IMR-90 (cell line): Measurements from ENCODE around the gene CC2D2A. TPM values are rescaled to one million over a fixed set of nuclear protein-coding genes. Genes with fewer than 3 reads are reported as not detected.

Source experiments
- ATAC-seq: fragments of 200-7000 bp; cut with Tn5 transposase; 2 replicates; pipeline ENCODE4 v1.9.1; 2020; ENCODE audit warnings: low read depth, mild to moderate bottlenecking, moderate library complexity
- BruUV-seq: library from RNA; stranded (reverse); fragments of 400-500 nt; replicated peaks from 2 replicates; lab custom pipeline; 2021; lab: Mats Ljungman, UMichigan
- CTCF ChIA-PET: fragments of 300-600 bp; formaldehyde crosslinking; extraction: SDS; loops from one replicate; lab custom pipeline; 2021; ENCODE audit warnings: antibody characterized with exemption; lab: Yijun Ruan, JAX
- POLR2A ChIA-PET: fragments of 300-600 bp; sonication (Branson Sonifier 250); formaldehyde crosslinking; loops from one replicate; lab custom pipeline; 2022; ENCODE audit warnings: antibody characterized with exemption; ENCODE audit not compliant: unreplicated experiment; lab: Charles Lee
- DNase-seq: peaks from one replicate; pipeline ENCODE4 v3.0.0; 2013
- H2AFZ ChIP-seq: replicated peaks from 2 replicates; pipeline ENCODE3; 2013; ENCODE audit warnings: low read length, mild to moderate bottlenecking; ENCODE audit not compliant: poor library complexity
- H2AK5ac ChIP-seq: 2 replicates; pipeline ENCODE4 v1.6.1; 2013; ENCODE audit warnings: low read depth, low read length, inconsistent platforms
- H2AK9ac ChIP-seq: replicated peaks from 2 replicates; pipeline ENCODE3; 2013; ENCODE audit warnings: mild to moderate bottlenecking, low read depth, low read length, moderate library complexity; ENCODE audit not compliant: poor library complexity
- H2BK120ac ChIP-seq: 2 replicates; pipeline ENCODE4 v1.6.1; 2013; ENCODE audit warnings: low read depth, low read length, inconsistent platforms
- H2BK15ac ChIP-seq: 3 replicates; pipeline ENCODE4 v1.6.1; 2013; ENCODE audit warnings: low read depth, low read length, inconsistent platforms
- H2BK20ac ChIP-seq: 2 replicates; pipeline ENCODE4 v1.6.1; 2013; ENCODE audit warnings: low read depth, mild to moderate bottlenecking, inconsistent platforms, low read length, moderate library complexity
- H2BK5ac ChIP-seq: 2 replicates; pipeline ENCODE4 v1.6.1; 2013; ENCODE audit warnings: mild to moderate bottlenecking, low read depth, low read length, inconsistent platforms; ENCODE audit not compliant: poor library complexity, severe bottlenecking
- H3K14ac ChIP-seq: replicated peaks from 2 replicates; pipeline ENCODE4 v1.6.1; 2013; ENCODE audit warnings: low read depth, low read length, inconsistent platforms
- H3K18ac ChIP-seq: 2 replicates; pipeline ENCODE4 v1.6.1; 2013; ENCODE audit warnings: low read depth, low read length, control low read depth
- H3K23ac ChIP-seq: 2 replicates; pipeline ENCODE4 v1.6.1; 2013; ENCODE audit warnings: low read depth, low read length, inconsistent platforms
- H3K27ac ChIP-seq: 2 replicates; pipeline ENCODE4 v1.5.1; 2013; ENCODE audit warnings: mild to moderate bottlenecking, control low read depth, low read length; ENCODE audit not compliant: insufficient read depth
- H3K27me3 ChIP-seq: 2 replicates; pipeline ENCODE4 v1.6.1; 2013; ENCODE audit warnings: low read length; ENCODE audit not compliant: control insufficient read depth, insufficient read depth
- H3K36me3 ChIP-seq: 2 replicates; pipeline ENCODE4 v1.6.1; 2013; ENCODE audit warnings: low read length, mixed read lengths; ENCODE audit not compliant: control insufficient read depth, insufficient read depth
- H3K4ac ChIP-seq: 2 replicates; pipeline ENCODE4 v1.6.1; 2013; ENCODE audit warnings: low read depth, low read length, inconsistent platforms
- H3K4me1 ChIP-seq: 2 replicates; pipeline ENCODE4 v1.6.1; 2013; ENCODE audit warnings: low read length, mixed read lengths; ENCODE audit not compliant: control insufficient read depth, insufficient read depth
- H3K4me2 ChIP-seq: 2 replicates; pipeline ENCODE4 v1.6.1; 2013; ENCODE audit warnings: low read depth, mild to moderate bottlenecking, control low read depth, low read length, moderate library complexity
- H3K4me3 ChIP-seq: 2 replicates; pipeline ENCODE4 v1.5.1; 2013; ENCODE audit warnings: low read depth, mild to moderate bottlenecking, control low read depth, low read length, moderate library complexity; ENCODE audit not compliant: insufficient read depth
- H3K56ac ChIP-seq: 2 replicates; pipeline ENCODE4 v1.6.1; 2013; ENCODE audit warnings: low read length, inconsistent platforms; ENCODE audit not compliant: insufficient read depth; ENCODE audit errors: extremely low read depth
- H3K79me1 ChIP-seq, 2 experiments: 2 replicates each; pipeline ENCODE4 v1.6.1; 2013; ENCODE audit warnings: low read length in 2 of 2, inconsistent platforms in 1 of 2, low read depth in 1 of 2
- H3K9ac ChIP-seq: 2 replicates; pipeline ENCODE4 v1.6.1; 2013; ENCODE audit warnings: low read depth, low read length, control low read depth
- H3K9me1 ChIP-seq: 2 replicates; pipeline ENCODE4 v1.6.1; 2013; ENCODE audit warnings: low read length, inconsistent platforms; ENCODE audit not compliant: insufficient read depth
- H3K9me3 ChIP-seq: 2 replicates; pipeline ENCODE4 v1.6.1; 2013; ENCODE audit warnings: low read length; ENCODE audit not compliant: control insufficient read depth, insufficient read depth
- H4K20me1 ChIP-seq: 2 replicates; pipeline ENCODE4 v1.6.1; 2013; ENCODE audit warnings: low read length, inconsistent platforms; ENCODE audit not compliant: insufficient read depth
- H4K5ac ChIP-seq: 2 replicates; pipeline ENCODE4 v1.6.1; 2013; ENCODE audit warnings: mild to moderate bottlenecking, low read depth, low read length, control low read depth
- H4K8ac ChIP-seq, 2 experiments: 2 replicates each; pipeline ENCODE4 v1.6.1; 2013; ENCODE audit warnings: low read depth in 2 of 2, low read length in 2 of 2, control low read depth in 1 of 2, inconsistent platforms in 1 of 2
- H4K91ac ChIP-seq: 2 replicates; pipeline ENCODE4 v1.6.1; 2013; ENCODE audit warnings: low read depth, low read length, inconsistent platforms; ENCODE audit not compliant: insufficient read depth
- BHLHE40 ChIP-seq: fragments of 150-350 bp; IDR thresholded peaks from 2 replicates; pipeline ENCODE4 v1.6.1; 2016; ENCODE audit warnings: mild to moderate bottlenecking, low read depth, low read length
- CEBPB ChIP-seq: IDR thresholded peaks from 2 replicates; pipeline ENCODE4 v1.6.1; 2012; ENCODE audit warnings: low read depth, low read length, improper control_type of control experiment
- CHD1 ChIP-seq: IDR thresholded peaks from 2 replicates; pipeline ENCODE4 v1.6.1; 2012; ENCODE audit warnings: low read depth, low read length, improper control_type of control experiment
- FOS ChIP-seq: fragments of 150-350 bp; IDR thresholded peaks from 2 replicates; pipeline ENCODE4 v1.6.1; 2016; ENCODE audit warnings: low read depth, low read length
- MAFK ChIP-seq: IDR thresholded peaks from 2 replicates; pipeline ENCODE4 v1.6.1; 2012; ENCODE audit warnings: low read depth, low read length, improper control_type of control experiment
- MAZ ChIP-seq: IDR thresholded peaks from 2 replicates; pipeline ENCODE4 v1.6.1; 2012; ENCODE audit warnings: low read depth, mild to moderate bottlenecking, low read length, improper control_type of control experiment, moderate library complexity, borderline replicate concordance
- MXI1 ChIP-seq: IDR thresholded peaks from 2 replicates; pipeline ENCODE4 v1.6.1; 2012; ENCODE audit warnings: low read depth, mild to moderate bottlenecking, low read length, moderate library complexity, borderline replicate concordance
- NFE2L2 ChIP-seq: fragments of 150-350 bp; IDR thresholded peaks from 2 replicates; pipeline ENCODE4 v1.6.1; 2016; ENCODE audit warnings: low read depth, mild to moderate bottlenecking, low read length
- POLR2A ChIP-seq: IDR thresholded peaks from 2 replicates; pipeline ENCODE4 v1.6.1; 2012; ENCODE audit warnings: mild to moderate bottlenecking, low read depth, low read length
- RAD21 ChIP-seq: IDR thresholded peaks from 2 replicates; pipeline ENCODE4 v1.6.1; 2012; ENCODE audit warnings: low read length, improper control_type of control experiment
- RCOR1 ChIP-seq: IDR thresholded peaks from 2 replicates; pipeline ENCODE4 v1.6.1; 2012; ENCODE audit warnings: mild to moderate bottlenecking, low read length, improper control_type of control experiment; ENCODE audit not compliant: insufficient replicate concordance
- RFX5 ChIP-seq: IDR thresholded peaks from 2 replicates; pipeline ENCODE4 v1.8.0; 2012; ENCODE audit warnings: low read depth, mild to moderate bottlenecking, low read length, moderate library complexity
- SMC3 ChIP-seq: fragments of 150-350 bp; IDR thresholded peaks from 2 replicates; pipeline ENCODE4 v1.6.1; 2016; ENCODE audit warnings: low read depth, mild to moderate bottlenecking, antibody characterized with exemption, low read length, moderate library complexity
- dilution Hi-C: fragments of 300-500 bp; cut with HindIII; formaldehyde crosslinking; loops from one replicate; pipeline ENCODE4 v1.14.3; 2018; ENCODE audit warnings: low sequenced_read_pairs; ENCODE audit not compliant: unreplicated experiment
- in situ Hi-C: fragments of 300-500 bp; cut with MboI; formaldehyde crosslinking; loops from 3 replicates; pipeline ENCODE4 v1.14.3; 2019; ENCODE audit warnings: low sequenced_read_pairs, inconsistent platforms, mixed read lengths
- intact Hi-C: fragments of 100-400 bp; cut with micrococcal nuclease; formaldehyde crosslinking; loops from 2 replicates; pipeline ENCODE4 v1.10.0; 2022
- polyA plus RNA-seq, 3 experiments: library from polyadenylated mRNA; depleted of rRNA; stranded (reverse); fragments of >200 nt; gene quantifications; 2 replicates each; pipeline ENCODE4 v1.2.3, GENCODE V29; 2012; ENCODE audit warnings: low replicate concordance in 1 of 3
- total RNA-seq: library from RNA; depleted of rRNA; stranded (reverse); fragments of >200 nt; gene quantifications from 2 replicates; pipeline ENCODE4 v1.2.3, GENCODE V29; 2012
- TF ChIP-seq, protein P1 (sequence below): fragments of 150-350 bp; IDR thresholded peaks from 2 replicates; pipeline ENCODE4 v1.6.1; 2017; ENCODE audit warnings: mild to moderate bottlenecking, antibody characterized with exemption, low read length, low read depth
- TF ChIP-seq, protein P2 (sequence below): fragments of 150-350 bp; IDR thresholded peaks from 2 replicates; pipeline ENCODE4 v1.6.1; 2016; ENCODE audit warnings: low read depth, mild to moderate bottlenecking, low read length, moderate library complexity, borderline replicate concordance
- TF ChIP-seq, protein P3 (sequence below): conservative IDR thresholded peaks from 2 replicates; pipeline ENCODE4 v1.5.1; 2012; ENCODE audit warnings: mild to moderate bottlenecking, low read depth, low read length, improper control_type of control experiment

Gene CC2D2A
- total and polyA plus RNA-seq, 2 of the 4 experiments (the other 2 are of a cell fraction) = 20.8 to 26.3 TPM

DNA sequence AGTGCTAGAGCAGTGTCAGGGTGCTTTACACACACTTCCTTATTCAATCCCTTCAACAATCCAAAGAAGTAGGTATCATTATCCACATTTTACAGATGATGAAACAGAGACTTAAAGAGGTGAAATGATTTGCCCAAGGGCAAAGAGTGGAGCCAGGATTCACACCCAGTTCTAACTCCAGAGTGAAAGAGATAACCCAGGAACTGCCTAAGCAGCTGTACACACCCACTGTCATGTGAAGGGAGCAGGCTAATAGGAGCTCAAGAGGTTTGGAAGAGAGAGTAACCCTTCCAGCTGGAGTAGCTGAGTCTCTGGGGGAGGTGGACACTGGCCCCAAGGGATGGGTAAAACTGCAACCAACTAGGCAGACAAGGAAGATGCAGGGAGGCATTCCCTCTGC lies 92.9 kb downstream of the CC2D2A start:
- Histone ChIP-seq H3K9me3 (no peaks in the 10 kb centered on the region), H2BK120ac (no peak overlapping the region), H4K5ac (no peak overlapping the region), H4K91ac (no peak overlapping the region), H3K9me1 (no peaks in the 10 kb centered on the region; the same call in 1 of the 2 replicates), H3K27me3 (no peaks in the 10 kb centered on the region), H3K23ac (no peak overlapping the region), H2AK9ac (no peak overlapping the region), H2BK5ac (no peak overlapping the region), H4K8ac (no peak overlapping the region), H3K4me1 (peaks cover 2% of the 10 kb centered on the region; the same call in 1 of the 2 replicates), H2BK20ac (no peak overlapping the region), H3K36me3 (peaks cover 25% of the 10 kb centered on the region), H2AFZ (no peak overlapping the region), H3K9ac (no peak overlapping the region), H2AK5ac (no peak overlapping the region), H2BK15ac (no peak overlapping the region), H3K4me2 (no peak overlapping the region), H3K27ac (no peak overlapping the region), H3K14ac (no peak overlapping the region), H3K79me1 (no peaks in the 10 kb centered on the region), H3K56ac (no peak overlapping the region), H3K4ac (no peak overlapping the region), H4K20me1 (no peaks in the 10 kb centered on the region), H3K4me3 (no peak overlapping the region), H3K18ac (no peak overlapping the region)
- POLR2A ChIA-PET = no interaction called here
- no peak for TF ChIP-seq MAZ
- no peak for TF ChIP-seq FOS
- no peak for TF ChIP-seq MAFK
- no peak for TF ChIP-seq RAD21
- no peak for TF ChIP-seq NFE2L2
- no peak for TF ChIP-seq POLR2A
- TF ChIP-seq, protein P1, sequence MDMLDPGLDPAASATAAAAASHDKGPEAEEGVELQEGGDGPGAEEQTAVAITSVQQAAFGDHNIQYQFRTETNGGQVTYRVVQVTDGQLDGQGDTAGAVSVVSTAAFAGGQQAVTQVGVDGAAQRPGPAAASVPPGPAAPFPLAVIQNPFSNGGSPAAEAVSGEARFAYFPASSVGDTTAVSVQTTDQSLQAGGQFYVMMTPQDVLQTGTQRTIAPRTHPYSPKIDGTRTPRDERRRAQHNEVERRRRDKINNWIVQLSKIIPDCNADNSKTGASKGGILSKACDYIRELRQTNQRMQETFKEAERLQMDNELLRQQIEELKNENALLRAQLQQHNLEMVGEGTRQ = no peak
- no peak for TF ChIP-seq CEBPB
- TF ChIP-seq RCOR1 = no peak
- TF ChIP-seq BHLHE40 = no peak
- TF ChIP-seq, protein P2, sequence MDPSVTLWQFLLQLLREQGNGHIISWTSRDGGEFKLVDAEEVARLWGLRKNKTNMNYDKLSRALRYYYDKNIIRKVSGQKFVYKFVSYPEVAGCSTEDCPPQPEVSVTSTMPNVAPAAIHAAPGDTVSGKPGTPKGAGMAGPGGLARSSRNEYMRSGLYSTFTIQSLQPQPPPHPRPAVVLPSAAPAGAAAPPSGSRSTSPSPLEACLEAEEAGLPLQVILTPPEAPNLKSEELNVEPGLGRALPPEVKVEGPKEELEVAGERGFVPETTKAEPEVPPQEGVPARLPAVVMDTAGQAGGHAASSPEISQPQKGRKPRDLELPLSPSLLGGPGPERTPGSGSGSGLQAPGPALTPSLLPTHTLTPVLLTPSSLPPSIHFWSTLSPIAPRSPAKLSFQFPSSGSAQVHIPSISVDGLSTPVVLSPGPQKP = no peak
- TF ChIP-seq, protein P3, sequence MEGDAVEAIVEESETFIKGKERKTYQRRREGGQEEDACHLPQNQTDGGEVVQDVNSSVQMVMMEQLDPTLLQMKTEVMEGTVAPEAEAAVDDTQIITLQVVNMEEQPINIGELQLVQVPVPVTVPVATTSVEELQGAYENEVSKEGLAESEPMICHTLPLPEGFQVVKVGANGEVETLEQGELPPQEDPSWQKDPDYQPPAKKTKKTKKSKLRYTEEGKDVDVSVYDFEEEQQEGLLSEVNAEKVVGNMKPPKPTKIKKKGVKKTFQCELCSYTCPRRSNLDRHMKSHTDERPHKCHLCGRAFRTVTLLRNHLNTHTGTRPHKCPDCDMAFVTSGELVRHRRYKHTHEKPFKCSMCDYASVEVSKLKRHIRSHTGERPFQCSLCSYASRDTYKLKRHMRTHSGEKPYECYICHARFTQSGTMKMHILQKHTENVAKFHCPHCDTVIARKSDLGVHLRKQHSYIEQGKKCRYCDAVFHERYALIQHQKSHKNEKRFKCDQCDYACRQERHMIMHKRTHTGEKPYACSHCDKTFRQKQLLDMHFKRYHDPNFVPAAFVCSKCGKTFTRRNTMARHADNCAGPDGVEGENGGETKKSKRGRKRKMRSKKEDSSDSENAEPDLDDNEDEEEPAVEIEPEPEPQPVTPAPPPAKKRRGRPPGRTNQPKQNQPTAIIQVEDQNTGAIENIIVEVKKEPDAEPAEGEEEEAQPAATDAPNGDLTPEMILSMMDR = no peak
- TF ChIP-seq SMC3 = no peak
- TF ChIP-seq MXI1 = no peak
- TF ChIP-seq CHD1 = no peak
- no peak for TF ChIP-seq RFX5
- dilution Hi-C loops = no loop called here
- ATAC-seq (no peak), DNase-seq (no peak)
- in situ Hi-C loops = no loop called here
- no TSS peak for BruUV-seq
- intact Hi-C loops = no loop called here
- CTCF ChIA-PET = interaction anchor here (0.8 to 1.3 kb wide), 2 partner anchors 36 to 533 kb away, joined by 3 read pairs; no protein-coding TSS in a partner anchor
